ENCODE measurements around the gene TCIRG1. TPM values are rescaled to one million over a fixed set of nuclear protein-coding genes. Genes with fewer than 3 reads are reported as not detected.
A peak's percentile ranks its signal among the peaks of the same experiment; 100 is the strongest.

The TCIRG1 gene
- total and polyA plus RNA-seq, 2 of the 13 experiments (the other 11 are each of a cell fraction or from before 2014, with no cell fraction given), result 48.0 to 69.6 TPM

GRCh38 chr11:68099474-68100405 is 60.9 kb downstream of the TCIRG1 start (continued):
- no peak for TF ChIP-seq ZNF709 (CRISPR knock-in tag; IDR thresholded peaks at IDR 0.05)
- no peak for TF ChIP-seq ZNF816 (CRISPR knock-in tag; IDR thresholded peaks at IDR 0.05; ENCODE audit: borderline replicate concordance)
- TF ChIP-seq ZNF530 (CRISPR knock-in tag; IDR thresholded peaks at IDR 0.05; ENCODE audit: low read depth), result no peak
- TF ChIP-seq TRIM24 (CRISPR knock-in tag; IDR thresholded peaks at IDR 0.05), result no peak
- peak; percentile 83; the same call in 1 of the 2 replicates for TF ChIP-seq ERF (CRISPR knock-in tag; IDR thresholded peaks at IDR 0.05)
- TF ChIP-seq ZNF780A (CRISPR knock-in tag; IDR thresholded peaks at IDR 0.05), result no peak
- no peak for TF ChIP-seq TERF1 (CRISPR knock-in tag; IDR thresholded peaks at IDR 0.05)
- no peak for TF ChIP-seq ZBTB49 (CRISPR knock-in tag; IDR thresholded peaks at IDR 0.05; ENCODE audit: borderline replicate concordance)
- TF ChIP-seq ZBTB8A (CRISPR knock-in tag; IDR thresholded peaks at IDR 0.05; ENCODE audit: borderline replicate concordance, low read depth), result no peak
- TF ChIP-seq ATF7-NPFF (CRISPR knock-in tag; IDR thresholded peaks at IDR 0.05; ENCODE audit: low read depth), result no peak
- no peak for TF ChIP-seq CREB1 (IDR thresholded peaks at IDR 0.05)
- peak; percentile 83 for TF ChIP-seq CREB1 (CRISPR knock-in tag; IDR thresholded peaks at IDR 0.05)
- TF ChIP-seq TBX2 (CRISPR knock-in tag; IDR thresholded peaks at IDR 0.05; ENCODE audit: borderline replicate concordance), result peak; percentile 96
- TF ChIP-seq CENPBD1 (CRISPR knock-in tag; IDR thresholded peaks at IDR 0.05; ENCODE audit: borderline replicate concordance, low read depth), result no peak
- no peak for TF ChIP-seq ZNF333 (CRISPR knock-in tag; IDR thresholded peaks at IDR 0.05; ENCODE audit: borderline replicate concordance)
- TF ChIP-seq ZSCAN30 (CRISPR knock-in tag; IDR thresholded peaks at IDR 0.05), result no peak
- TF ChIP-seq KLF15 (CRISPR knock-in tag; IDR thresholded peaks at IDR 0.05; ENCODE audit: borderline replicate concordance), result no peak
- TF ChIP-seq ZNF382 (CRISPR knock-in tag; IDR thresholded peaks at IDR 0.05; ENCODE audit: borderline replicate concordance), result no peak
- TF ChIP-seq RARA (CRISPR knock-in tag; IDR thresholded peaks at IDR 0.05), result peak; percentile 96
- TF ChIP-seq ZNF235 (CRISPR knock-in tag; IDR thresholded peaks at IDR 0.05; ENCODE audit: borderline replicate concordance), result no peak
- TF ChIP-seq POGZ (CRISPR knock-in tag; IDR thresholded peaks at IDR 0.05), result peak; percentile 39; the same call in 1 of the 2 replicates
- peak; percentile 98 for TF ChIP-seq NCOA2 (CRISPR knock-in tag; IDR thresholded peaks at IDR 0.05)
- TF ChIP-seq ZNF740 (CRISPR knock-in tag; IDR thresholded peaks at IDR 0.05), result no peak
- TF ChIP-seq ETS1 (CRISPR knock-in tag; IDR thresholded peaks at IDR 0.05), result no peak
- TF ChIP-seq ZNF207 (IDR thresholded peaks at IDR 0.05; ENCODE audit: borderline replicate concordance), result no peak

Data from HepG2 (cell line).